Measurements from ENCODE around the gene COL24A1. TPM values are rescaled to one million over a fixed set of nuclear protein-coding genes. Genes with fewer than 3 reads are reported as not detected.

Gene COL24A1
- total RNA-seq, 1 experiment from 2014 or later = not detected

- Mint-ChIP-seq H3K27me3 (ENCODE audit: insufficient read depth, unreplicated experiment) (peaks cover 34% of the 10 kb centered on the region), H3K9me3 (ENCODE audit: unreplicated experiment) (no peaks in the 10 kb centered on the region), H3K36me3 (ENCODE audit: insufficient read depth, unreplicated experiment) (no peaks in the 10 kb centered on the region), H3K4me1 (ENCODE audit: insufficient read depth, unreplicated experiment) (no peaks in the 10 kb centered on the region), H3K4me3 (ENCODE audit: unreplicated experiment) (no peak overlapping the region), H3K27ac (ENCODE audit: low read depth, unreplicated experiment) (no peak overlapping the region)
- intact Hi-C loops (cut with micrococcal nuclease) = no loop called here
- BruUV-seq (replicated peaks) = no TSS peak
- no peak for TF ChIP-seq CTCF (IDR thresholded peaks at IDR 0.05; ENCODE audit: unreplicated experiment)
- ChIA-PET POLR2A (no interaction called here), CTCF (interaction anchor here (2.3 kb wide), 1 partner anchor 10 kb away, joined by 6 read pairs; no protein-coding TSS in a partner anchor)
- no peak for DNase-seq (ENCODE audit: unreplicated experiment)
Observed at GRCh38 chr1:86183810-86184209, 27.2 kb upstream of the COL24A1 start.

GRCh38 chr1:86176226-86176625 is 19.7 kb upstream of the COL24A1 start:
- intact Hi-C loops (cut with micrococcal nuclease) = no loop called here
- no peaks in the 10 kb centered on the region for H3K9me3 Mint-ChIP-seq (ENCODE audit: unreplicated experiment)
- H3K27me3 Mint-ChIP-seq (ENCODE audit: insufficient read depth, unreplicated experiment) = peaks cover 46% of the 10 kb centered on the region
- no peaks in the 10 kb centered on the region for H3K4me1 Mint-ChIP-seq (ENCODE audit: insufficient read depth, unreplicated experiment)
- no peak overlapping the region for H3K4me3 Mint-ChIP-seq (ENCODE audit: unreplicated experiment)
- no peak for TF ChIP-seq CTCF (IDR thresholded peaks at IDR 0.05; ENCODE audit: unreplicated experiment)
- ChIA-PET CTCF (no interaction called here), POLR2A (interaction anchor here (0.7 kb wide), 1 partner anchor 42 kb away, joined by 3 read pairs; no protein-coding TSS in a partner anchor)
- H3K27ac Mint-ChIP-seq (ENCODE audit: low read depth, unreplicated experiment) = no peak overlapping the region
- no peak for DNase-seq (ENCODE audit: unreplicated experiment)
- H3K36me3 Mint-ChIP-seq (ENCODE audit: insufficient read depth, unreplicated experiment) = no peaks in the 10 kb centered on the region
- BruUV-seq (replicated peaks) = no TSS peak

GRCh38 chr1:86175756-86176155 is 19.2 kb upstream of the COL24A1 start:
- no peak for TF ChIP-seq CTCF (IDR thresholded peaks at IDR 0.05; ENCODE audit: unreplicated experiment)
- Mint-ChIP-seq H3K9me3 (ENCODE audit: unreplicated experiment) (no peaks in the 10 kb centered on the region), H3K27ac (ENCODE audit: low read depth, unreplicated experiment) (no peak overlapping the region), H3K36me3 (ENCODE audit: insufficient read depth, unreplicated experiment) (no peaks in the 10 kb centered on the region), H3K4me3 (ENCODE audit: unreplicated experiment) (no peak overlapping the region), H3K4me1 (ENCODE audit: insufficient read depth, unreplicated experiment) (no peaks in the 10 kb centered on the region), H3K27me3 (ENCODE audit: insufficient read depth, unreplicated experiment) (peaks cover 46% of the 10 kb centered on the region)
- ChIA-PET POLR2A (no interaction called here), CTCF (no interaction called here)
- intact Hi-C loops (cut with micrococcal nuclease) = no loop called here
- BruUV-seq (replicated peaks) = no TSS peak
- no peak for DNase-seq (ENCODE audit: unreplicated experiment)

- Mint-ChIP-seq H3K4me1 (ENCODE audit: insufficient read depth, unreplicated experiment) (no peaks in the 10 kb centered on the region), H3K9me3 (ENCODE audit: unreplicated experiment) (no peaks in the 10 kb centered on the region), H3K4me3 (ENCODE audit: unreplicated experiment) (no peak overlapping the region), H3K27me3 (ENCODE audit: insufficient read depth, unreplicated experiment) (no peaks in the 10 kb centered on the region), H3K27ac (ENCODE audit: low read depth, unreplicated experiment) (no peak overlapping the region), H3K36me3 (ENCODE audit: insufficient read depth, unreplicated experiment) (no peaks in the 10 kb centered on the region)
- intact Hi-C loops (cut with micrococcal nuclease) = loop anchor here (5.0 kb wide), 1 partner anchor 53 kb away; no protein-coding TSS in a partner anchor
- TF ChIP-seq CTCF (IDR thresholded peaks at IDR 0.05; ENCODE audit: unreplicated experiment) = no peak
- POLR2A ChIA-PET = no interaction called here
- BruUV-seq (replicated peaks) = no TSS peak
- no peak for DNase-seq (ENCODE audit: unreplicated experiment)
- CTCF ChIA-PET = interaction anchor here (1.2 kb wide), 1 partner anchor 20 kb away, joined by 3 read pairs; no protein-coding TSS in a partner anchor
Observed at GRCh38 chr1:86169625-86170024, 13.1 kb upstream of the COL24A1 start.

All from MCF 10A (cell line).